HG02642 (cell line): ENCODE data around the gene PRXL2B.
A peak's percentile ranks its signal among the peaks of the same experiment; 100 is the strongest.
"Not testable (repeated sequence)": the region's sequence is repeated elsewhere in the genome, so short reads cannot be mapped to it uniquely, and the experiment has no call there.

Source experiments
- ATAC-seq: cut with Tn5 transposase; IDR thresholded peaks from one replicate; pipeline ENCODE4 v1.9.1; 2021; ENCODE audit warnings: mild to moderate bottlenecking; ENCODE audit not compliant: unreplicated experiment, poor library complexity

Gene PRXL2B

DNA sequence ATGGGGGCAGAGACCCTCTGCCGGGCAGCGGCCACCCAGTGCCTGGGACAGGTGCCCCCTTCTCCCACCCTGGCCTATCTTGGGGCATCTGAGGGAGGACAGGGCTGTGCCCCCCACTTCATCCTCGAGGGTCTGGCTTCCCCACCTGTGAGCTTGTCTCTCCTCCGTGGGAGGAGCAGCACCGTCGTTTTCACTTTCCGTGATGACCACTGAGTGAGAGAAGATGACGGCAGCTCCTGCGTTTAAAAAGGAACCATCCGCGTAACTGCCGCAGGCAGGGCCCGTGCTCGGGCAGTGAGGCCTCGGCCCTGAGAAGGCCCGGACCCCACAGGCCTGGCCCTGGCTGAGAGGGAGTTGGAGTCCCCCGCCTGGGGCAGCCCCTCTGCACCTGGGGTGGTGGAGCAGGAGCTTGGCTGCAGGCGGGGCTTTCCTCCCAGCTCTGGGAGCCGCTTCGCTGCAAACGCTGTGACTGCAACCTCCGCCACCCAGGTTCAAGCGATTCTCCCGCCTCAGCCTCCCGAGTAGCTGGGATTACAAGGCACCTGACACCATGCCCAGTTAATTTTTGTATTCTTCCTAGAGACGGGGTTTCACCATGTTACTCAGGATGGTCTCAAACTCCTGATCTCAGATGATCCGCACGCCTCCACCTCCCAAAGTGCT is 37.1 kb upstream of the PRXL2B start:
- ATAC-seq, result not testable (repeated sequence)

- not testable (repeated sequence) for ATAC-seq
Observed at GRCh38 chr1:2550309-2550861, 36.2 kb upstream of the PRXL2B start.

DNA sequence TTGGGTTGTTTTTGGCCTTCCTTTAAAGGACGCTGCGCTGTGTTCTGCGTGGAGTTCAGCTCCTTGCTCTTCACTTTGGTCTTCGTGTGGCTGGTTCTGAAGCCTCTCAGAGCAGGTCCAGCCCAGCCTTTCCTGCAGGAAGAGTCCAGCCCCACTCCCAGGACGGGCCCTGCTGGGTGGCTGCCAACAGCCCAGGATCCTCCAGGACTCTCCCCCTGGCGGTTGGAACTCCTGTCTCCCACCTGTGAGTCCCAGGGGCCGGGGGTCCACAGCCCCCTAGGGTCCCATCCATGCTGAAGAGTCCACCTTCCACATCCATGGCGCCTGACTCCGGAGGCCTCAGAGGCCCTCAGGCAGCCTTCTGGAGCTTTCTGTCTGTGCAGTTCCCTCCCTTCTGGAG is 35.0 kb upstream of the PRXL2B start:
- ATAC-seq, result not testable (repeated sequence)

DNA sequence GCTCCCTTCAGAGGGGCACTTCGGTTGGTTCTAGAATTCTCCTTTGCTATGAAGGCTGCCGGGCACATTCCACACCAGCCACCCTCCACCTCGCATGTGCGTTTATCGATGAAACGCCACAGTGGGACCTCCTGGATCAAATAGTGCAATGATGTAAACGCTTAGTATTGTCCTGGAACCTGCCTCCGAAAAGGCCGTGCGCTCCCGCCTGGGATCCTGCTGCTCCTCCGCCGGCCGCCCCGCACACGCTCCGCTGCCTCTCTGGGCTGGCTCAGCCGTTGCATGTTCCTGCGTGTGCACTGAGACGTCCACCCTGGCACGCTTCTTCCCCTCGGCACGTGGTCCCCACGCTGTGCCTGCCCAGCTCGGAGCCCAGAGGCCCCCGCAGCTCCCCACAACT is 34.4 kb upstream of the PRXL2B start:
- no peak for ATAC-seq

GRCh38 chr1:2553076-2553475 is 33.5 kb upstream of the PRXL2B start:
- not testable (repeated sequence) for ATAC-seq

DNA sequence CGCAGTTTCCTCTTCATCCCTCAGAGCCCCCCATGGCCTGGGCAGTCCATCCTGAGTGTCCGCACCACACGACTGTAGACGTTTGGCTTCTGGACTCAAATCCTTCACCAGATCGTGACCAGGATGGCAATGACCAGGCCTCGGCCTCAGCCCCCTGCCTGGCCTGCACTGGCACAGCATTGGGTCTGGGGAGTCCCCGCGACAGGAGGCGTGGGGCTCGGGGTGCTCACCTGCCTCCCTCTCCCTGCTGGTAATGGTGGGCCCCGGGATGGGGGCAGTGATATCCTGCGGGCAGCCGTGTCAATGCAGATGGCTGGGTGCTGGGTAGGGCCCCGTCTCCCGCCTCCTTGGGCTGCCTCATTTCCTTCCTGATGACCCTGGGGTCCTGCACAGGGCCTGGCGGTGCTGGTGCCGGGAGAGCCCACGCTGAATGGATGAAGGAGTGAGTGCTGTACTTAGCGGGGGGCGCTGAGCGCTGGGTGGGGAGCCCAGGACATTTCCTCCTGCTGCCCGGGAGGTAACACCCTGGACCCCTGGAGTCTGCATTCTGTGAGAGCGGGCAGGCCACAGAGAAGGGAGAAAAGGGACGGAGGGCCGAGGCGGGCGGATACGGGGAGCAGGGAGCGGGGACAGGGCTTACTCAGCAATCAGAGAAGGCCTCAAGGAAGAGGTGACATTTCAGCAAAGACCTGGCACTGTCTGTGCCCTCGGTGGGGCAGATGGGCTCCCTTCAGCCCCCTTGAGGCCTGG is 32.5 kb upstream of the PRXL2B start:
- no peak for ATAC-seq

- peak; percentile 6 for ATAC-seq
Observed at GRCh38 chr1:2554621-2555387, 31.8 kb upstream of the PRXL2B start.

GRCh38 chr1:2555634-2556276 is 30.8 kb upstream of the PRXL2B start:
- peak; percentile 38 for ATAC-seq

DNA sequence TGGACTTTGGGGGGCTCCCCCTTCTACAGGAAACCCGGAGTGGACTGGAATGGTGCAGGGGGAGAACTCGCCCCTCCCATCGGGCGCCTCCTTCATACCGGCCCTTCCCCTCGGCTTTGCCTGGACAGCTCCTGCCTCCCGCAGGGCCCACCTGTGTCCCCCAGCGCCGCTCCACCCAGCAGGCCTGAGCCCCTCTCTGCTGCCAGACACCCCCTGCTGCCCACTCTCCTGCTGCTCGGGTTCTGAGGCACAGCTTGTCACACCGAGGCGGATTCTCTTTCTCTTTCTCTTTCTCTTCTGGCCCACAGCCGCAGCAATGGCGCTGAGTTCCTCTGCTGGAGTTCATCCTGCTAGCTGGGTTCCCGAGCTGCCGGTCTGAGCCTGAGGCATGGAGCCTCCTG is 30.3 kb upstream of the PRXL2B start, which contains the start of gene TNFRSF14:
TSS of gene TNFRSF14 (plus strand) at position 95 of the 401 bp plus-strand sequence. CDS start at position 389, 294 bp downstream.
- ATAC-seq, result peak; percentile 26

DNA sequence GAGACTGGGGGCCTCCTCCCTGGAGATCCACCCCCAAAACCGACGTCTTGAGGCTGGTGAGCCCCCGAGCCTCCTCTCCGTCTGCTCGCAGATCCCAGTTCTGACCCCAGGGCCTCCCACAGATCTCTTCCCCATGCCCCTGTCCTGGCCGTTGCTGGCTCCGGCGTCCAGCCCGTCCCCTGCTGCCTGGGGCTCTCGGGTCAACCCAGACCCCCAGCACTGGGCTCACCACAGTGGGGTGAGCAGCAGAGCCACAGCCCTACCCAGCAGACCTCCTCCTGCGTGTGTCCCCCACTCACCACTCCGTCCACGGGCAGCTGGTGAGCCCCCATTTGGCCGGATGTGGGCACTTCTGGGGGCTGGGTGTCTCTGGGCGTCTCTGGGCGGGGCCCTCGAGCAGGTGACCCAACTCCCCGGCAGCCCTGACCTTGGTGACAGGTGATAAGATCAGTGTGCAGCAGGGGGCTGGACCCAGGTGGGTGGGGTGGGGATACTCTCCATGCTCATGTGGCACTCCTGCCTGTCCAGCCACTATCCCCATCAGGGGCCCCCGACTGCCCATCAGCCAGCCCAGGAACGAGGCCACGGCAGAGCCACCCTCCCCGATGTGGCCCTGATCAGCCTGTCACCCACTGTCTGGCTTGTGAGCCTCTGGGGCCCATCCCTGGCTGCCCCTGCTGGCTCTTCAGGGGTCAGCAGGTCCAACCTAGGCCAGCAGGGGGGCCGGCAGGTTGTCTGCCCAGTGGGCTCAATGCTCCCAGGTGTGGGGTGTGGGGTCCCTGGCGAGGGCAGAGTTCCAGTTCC is 29.7 kb upstream of the PRXL2B start:
- no peak for ATAC-seq

DNA sequence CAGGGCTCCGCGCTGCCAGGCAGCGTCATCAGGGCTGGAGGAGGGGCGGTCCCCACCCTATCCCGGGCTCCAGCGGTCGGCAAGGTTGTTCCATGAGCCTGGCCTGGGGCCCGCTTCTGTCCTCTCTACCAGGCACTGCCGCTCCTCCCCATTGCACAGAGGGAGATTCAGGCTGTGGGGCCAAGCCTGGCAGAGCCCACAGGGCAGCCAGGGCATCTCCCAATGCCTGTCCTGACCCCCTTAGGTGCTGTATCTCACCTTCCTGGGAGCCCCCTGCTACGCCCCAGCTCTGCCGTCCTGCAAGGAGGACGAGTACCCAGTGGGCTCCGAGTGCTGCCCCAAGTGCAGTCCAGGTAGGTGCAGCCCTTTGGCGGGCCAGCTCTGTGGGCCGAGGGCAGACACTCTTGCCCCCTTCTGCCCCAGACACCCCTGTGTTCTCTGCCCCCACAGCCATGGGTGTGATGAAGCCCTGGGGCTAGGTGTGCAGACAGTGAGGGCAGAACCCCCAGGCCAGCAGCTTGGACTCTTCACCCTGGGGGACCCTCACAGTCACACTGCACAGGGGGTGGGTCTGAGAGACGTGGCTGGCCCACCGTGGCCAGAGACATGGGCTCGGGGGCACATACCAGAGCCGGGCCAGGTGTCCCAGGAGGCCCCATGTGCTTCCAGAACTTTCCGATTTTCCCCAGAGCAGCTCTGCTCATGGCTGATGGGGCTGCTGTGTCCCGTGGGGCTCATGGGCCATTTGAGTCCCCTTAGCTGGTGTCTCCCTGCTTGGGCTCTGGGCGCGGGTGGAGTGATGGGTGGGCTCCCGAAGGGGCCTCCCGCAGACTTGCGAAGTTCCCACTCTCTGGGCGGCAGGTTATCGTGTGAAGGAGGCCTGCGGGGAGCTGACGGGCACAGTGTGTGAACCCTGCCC is 28.8 kb upstream of the PRXL2B start:
- no peak for ATAC-seq

DNA sequence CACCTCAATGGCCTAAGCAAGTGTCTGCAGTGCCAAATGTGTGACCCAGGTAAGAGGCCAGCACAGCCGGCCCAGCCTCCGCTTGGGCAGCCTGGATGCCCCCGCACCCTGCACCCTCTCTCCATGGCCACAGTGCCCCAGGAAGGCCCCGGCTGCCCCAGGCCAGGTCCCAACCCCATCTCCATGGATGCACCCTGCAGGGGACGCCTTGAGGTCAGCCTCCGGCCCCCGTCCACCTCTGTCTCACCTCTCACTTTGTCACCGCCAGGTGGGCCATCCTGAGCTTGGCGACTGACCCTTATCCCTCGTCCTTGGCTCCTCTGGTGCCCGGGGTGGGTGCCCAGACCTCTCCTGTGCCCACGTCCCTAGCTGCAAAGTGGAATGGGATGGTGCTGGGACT is 28.2 kb upstream of the PRXL2B start:
- no peak for ATAC-seq

DNA sequence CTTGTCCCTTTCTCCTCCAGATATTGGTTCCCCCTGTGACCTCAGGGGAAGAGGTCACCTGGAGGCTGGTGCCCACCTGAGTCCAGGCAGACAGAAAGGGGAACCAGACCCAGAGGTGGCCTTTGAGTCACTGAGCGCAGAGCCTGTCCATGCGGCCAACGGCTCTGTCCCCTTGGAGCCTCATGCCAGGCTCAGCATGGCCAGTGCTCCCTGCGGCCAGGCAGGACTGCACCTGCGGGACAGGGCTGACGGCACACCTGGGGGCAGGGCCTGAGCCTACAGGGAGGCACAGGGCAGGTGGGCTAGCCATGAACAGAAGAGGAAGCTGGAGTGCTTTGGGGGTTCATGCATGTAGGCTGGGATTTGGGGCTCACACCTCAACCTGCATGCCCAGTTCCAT is 27.7 kb upstream of the PRXL2B start:
- ATAC-seq, result no peak

- ATAC-seq, result no peak
Observed at GRCh38 chr1:2559509-2560298, 26.9 kb upstream of the PRXL2B start.

- no peak for ATAC-seq
Observed at GRCh38 chr1:2560299-2561073, 26.1 kb upstream of the PRXL2B start.

GRCh38 chr1:2561446-2561845 is 25.1 kb upstream of the PRXL2B start:
- ATAC-seq, result no peak
